Measurements from ENCODE around the gene SSPN.

DNA sequence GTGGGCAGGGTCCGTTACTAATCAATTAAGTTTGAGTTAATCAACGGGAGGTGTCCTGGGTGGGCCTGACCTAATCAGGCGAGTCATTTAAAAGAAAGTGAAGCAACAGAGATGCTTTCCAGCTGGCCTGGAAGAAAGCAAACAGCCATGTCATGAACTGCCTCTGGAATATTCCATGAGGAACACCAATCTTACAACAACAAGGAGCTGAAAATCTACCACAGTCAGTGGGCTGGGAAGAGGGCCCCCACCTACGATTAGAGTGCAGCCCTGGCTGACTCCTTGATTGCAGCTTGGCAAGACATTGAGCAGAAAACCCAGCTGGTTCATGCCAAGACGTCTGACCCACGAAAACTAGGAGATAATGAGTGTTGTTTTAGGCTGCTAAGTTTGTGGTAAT, 56.2 kb downstream of the SSPN start:
- TF ChIP-seq POLR2A (IDR thresholded peaks at IDR 0.05) (no peak), EP300 (IDR thresholded peaks at IDR 0.05) (no peak)
- TF ChIP-seq, protein P1, sequence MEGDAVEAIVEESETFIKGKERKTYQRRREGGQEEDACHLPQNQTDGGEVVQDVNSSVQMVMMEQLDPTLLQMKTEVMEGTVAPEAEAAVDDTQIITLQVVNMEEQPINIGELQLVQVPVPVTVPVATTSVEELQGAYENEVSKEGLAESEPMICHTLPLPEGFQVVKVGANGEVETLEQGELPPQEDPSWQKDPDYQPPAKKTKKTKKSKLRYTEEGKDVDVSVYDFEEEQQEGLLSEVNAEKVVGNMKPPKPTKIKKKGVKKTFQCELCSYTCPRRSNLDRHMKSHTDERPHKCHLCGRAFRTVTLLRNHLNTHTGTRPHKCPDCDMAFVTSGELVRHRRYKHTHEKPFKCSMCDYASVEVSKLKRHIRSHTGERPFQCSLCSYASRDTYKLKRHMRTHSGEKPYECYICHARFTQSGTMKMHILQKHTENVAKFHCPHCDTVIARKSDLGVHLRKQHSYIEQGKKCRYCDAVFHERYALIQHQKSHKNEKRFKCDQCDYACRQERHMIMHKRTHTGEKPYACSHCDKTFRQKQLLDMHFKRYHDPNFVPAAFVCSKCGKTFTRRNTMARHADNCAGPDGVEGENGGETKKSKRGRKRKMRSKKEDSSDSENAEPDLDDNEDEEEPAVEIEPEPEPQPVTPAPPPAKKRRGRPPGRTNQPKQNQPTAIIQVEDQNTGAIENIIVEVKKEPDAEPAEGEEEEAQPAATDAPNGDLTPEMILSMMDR (IDR thresholded peaks at IDR 0.05) = no peak
